ENCODE results near the gene ATG12.

Gene ATG12

GRCh38 chr5:115801984-115802383, 39.4 kb downstream of the ATG12 start:
- DNase-seq: no peak

- DNase-seq: no peak
Observed at GRCh38 chr5:115801152-115801551, 40.2 kb downstream of the ATG12 start.

DNA sequence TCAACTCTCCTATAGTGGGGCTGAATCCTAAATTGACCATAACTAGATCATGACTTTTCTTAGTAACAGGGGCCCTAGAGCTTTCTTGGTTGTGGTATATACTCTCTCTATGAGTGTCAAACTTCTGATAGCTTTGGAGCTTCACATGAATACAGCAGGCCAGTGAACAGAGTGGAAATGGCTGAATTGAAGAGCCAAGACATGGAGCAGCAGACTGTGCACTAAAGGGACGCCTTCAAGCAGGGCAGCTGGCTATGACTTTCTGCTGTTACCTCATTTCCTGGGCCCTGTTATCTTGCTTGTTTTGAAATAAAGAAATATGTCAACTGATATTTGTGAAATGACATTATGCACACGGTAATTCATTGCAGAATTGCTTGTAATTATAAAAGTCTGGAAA, 41.3 kb downstream of the ATG12 start:
- DNase-seq: no peak

DNA sequence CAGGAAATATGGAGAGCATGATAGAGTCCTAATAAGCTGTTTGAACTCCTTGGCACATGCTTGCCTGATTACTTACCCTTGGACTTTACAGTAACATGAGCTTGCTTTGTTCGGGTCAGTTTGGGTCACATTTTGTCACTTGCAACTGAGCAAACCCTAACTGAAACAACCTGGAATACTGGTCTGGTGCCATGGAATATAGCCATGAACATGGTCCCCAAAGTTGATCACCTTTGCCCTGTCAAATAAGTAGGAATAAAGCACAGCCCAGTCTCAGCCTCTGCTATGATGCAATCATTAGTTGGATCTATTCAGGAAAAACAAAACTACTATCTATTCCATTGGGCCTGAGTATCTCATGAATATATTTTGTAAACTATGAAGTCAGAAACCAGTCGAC, 43.1 kb downstream of the ATG12 start:
- no peak for DNase-seq

DNA sequence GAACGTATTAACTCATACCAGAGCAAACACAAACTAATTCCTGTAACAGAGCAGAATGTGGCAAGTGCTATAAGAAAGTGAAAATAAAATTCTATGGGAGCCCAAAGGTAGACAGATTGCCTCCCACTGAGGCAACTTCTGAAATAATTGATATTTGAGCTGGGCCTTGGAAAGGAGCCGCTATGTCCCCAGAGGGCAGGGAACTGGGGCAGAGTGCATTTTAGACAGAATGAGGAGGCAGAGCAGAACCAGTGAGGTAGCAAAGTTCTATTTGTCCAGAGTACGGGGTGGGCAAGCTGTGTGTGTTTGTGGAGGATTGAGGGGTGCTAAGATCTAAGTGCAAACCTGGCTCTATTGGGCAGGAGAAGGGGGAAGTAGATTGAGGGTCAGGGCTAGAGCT, 44.7 kb downstream of the ATG12 start:
- DNase-seq: no peak

GRCh38 chr5:115795700-115796099, 45.7 kb downstream of the ATG12 start:
- DNase-seq: no peak

- no peak for DNase-seq
Observed at GRCh38 chr5:115788440-115788839, 52.9 kb downstream of the ATG12 start.

DNA sequence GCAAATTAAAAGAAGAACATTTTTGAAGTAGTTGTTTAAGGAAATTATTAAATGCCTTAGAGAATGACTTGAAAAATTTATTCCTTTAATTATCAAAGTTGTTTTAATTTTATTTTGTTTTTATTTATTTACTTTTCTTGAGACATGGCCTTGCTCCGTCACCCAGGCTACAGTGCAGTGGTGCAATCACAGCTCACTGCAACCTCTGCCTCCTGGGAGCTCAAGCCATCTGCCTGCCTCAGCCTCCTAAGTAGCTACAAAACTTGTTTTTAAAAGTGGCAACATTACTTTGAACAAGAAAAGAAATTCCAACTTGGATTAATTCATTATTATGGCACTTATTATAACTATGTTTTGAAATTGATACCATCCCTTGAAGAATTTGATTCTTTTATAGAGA, 53.9 kb downstream of the ATG12 start:
- no peak for DNase-seq

- DNase-seq: no peak
Observed at GRCh38 chr5:115785381-115786065, 55.8 kb downstream of the ATG12 start.

GRCh38 chr5:115778417-115778816, 62.9 kb downstream of the ATG12 start:
- no peak for DNase-seq

Measured in stimulated activated CD4-positive, alpha-beta T cell treated with anti-CD3 and anti-CD28 coated beads, Interleukin-15, amount 100 ng/mL, for 24 hours (primary cell).